Measurements from ENCODE around the gene SEMA4D.

GRCh38 chr9:89458768-89459496, 39.0 kb downstream of the SEMA4D start:
- TF ChIP-seq CTCF (IDR thresholded peaks at IDR 0.05): no peak
- no peak for TF ChIP-seq POLR2A (IDR thresholded peaks at IDR 0.05)

Measured in adrenal gland (tissue), 5 donors.